Right ventricle myocardium inferior (tissue), 1 donor: ENCODE data around the gene LRRC36. TPM values are rescaled to one million over a fixed set of nuclear protein-coding genes. Genes with fewer than 3 reads are reported as not detected.

Source experiments
- ATAC-seq: fragments of 200-7000 bp; cut with Tn5 transposase; one replicate; pipeline ENCODE4 v1.9.1; 2020; ENCODE audit warnings: mild to moderate bottlenecking, moderate library complexity
- DNase-seq: peaks from one replicate; pipeline ENCODE4 v3.0.0; 2021; ENCODE audit errors: missing footprints
- intact Hi-C: fragments of 100-400 bp; cut with DNase I; formaldehyde crosslinking; loops from one replicate; pipeline ENCODE4 v1.11.0; 2022
- total RNA-seq: library from RNA; stranded (reverse); fragmentation: NEBNext Ultra II Directional; extraction: Animal tissue kit (Norgen Biotek cat#: 25700); gene quantifications from one replicate; pipeline ENCODE4 v1.2.1, GENCODE V29; 2021
- donor health status: DM: no; HTN: yes; CAD: no; lungs with severe emphysema.

LRRC36 gene
- total RNA-seq, 1 donor from 2014 or later, result not detected

GRCh38 chr16:67395105-67395457 is 68.5 kb downstream of the LRRC36 start:
- no peak for DNase-seq
- ATAC-seq, result no peak
- intact Hi-C loops, result loop anchor here (5.0 to 10.0 kb wide), 2 partner anchors 133 to 450 kb away; no protein-coding TSS in a partner anchor

- intact Hi-C loops, result loop anchor here (5.0 to 10.0 kb wide), 2 partner anchors 133 to 451 kb away; no protein-coding TSS in a partner anchor
- ATAC-seq (no peak), DNase-seq (no peak)
Measured at GRCh38 chr16:67395458-67396158, 69.0 kb downstream of the LRRC36 start.

GRCh38 chr16:67396159-67397035 is 69.8 kb downstream of the LRRC36 start:
- intact Hi-C loops, result loop anchor here (5.0 to 10.0 kb wide), 2 partner anchors 134 to 452 kb away; no protein-coding TSS in a partner anchor
- peak; percentile 85 for DNase-seq
- ATAC-seq, result peak; percentile 38

GRCh38 chr16:67397036-67397801 is 70.6 kb downstream of the LRRC36 start:
- ATAC-seq, result peak; percentile 17
- peak; percentile 66 for DNase-seq
- intact Hi-C loops, result loop anchor here (5.0 to 10.0 kb wide), 2 partner anchors 135 to 452 kb away; no protein-coding TSS in a partner anchor

- intact Hi-C loops, result loop anchor here (5.0 to 10.0 kb wide), 2 partner anchors 136 to 453 kb away; no protein-coding TSS in a partner anchor
- ATAC-seq (no peak), DNase-seq (peak; percentile 60)
Measured at GRCh38 chr16:67397812-67398545, 71.4 kb downstream of the LRRC36 start.

GRCh38 chr16:67398546-67399217 is 72.1 kb downstream of the LRRC36 start:
- intact Hi-C loops, result loop anchor here (5.0 to 10.0 kb wide), 2 partner anchors 136 to 454 kb away; no protein-coding TSS in a partner anchor
- peak; percentile 51 for DNase-seq
- no peak for ATAC-seq

GRCh38 chr16:67399218-67399733 is 72.7 kb downstream of the LRRC36 start:
- intact Hi-C loops, result loop anchor here (5.0 to 10.0 kb wide), 2 partner anchors 137 to 454 kb away; no protein-coding TSS in a partner anchor
- ATAC-seq (peak; percentile 53), DNase-seq (no peak)

GRCh38 chr16:67399749-67400704 is 73.4 kb downstream of the LRRC36 start:
- ATAC-seq (no peak), DNase-seq (no peak)
- intact Hi-C loops, result loop anchor here (5.0 to 10.0 kb wide), 2 partner anchors 138 to 455 kb away; no protein-coding TSS in a partner anchor

GRCh38 chr16:67400901-67401300 is 74.3 kb downstream of the LRRC36 start:
- no peak for ATAC-seq
- intact Hi-C loops, result no loop called here

GRCh38 chr16:67403976-67404555 is 77.5 kb downstream of the LRRC36 start:
- intact Hi-C loops, result no loop called here
- DNase-seq, result no peak
- no peak for ATAC-seq

More at GRCh38 chr16:67400901-67401300, 74.3 kb downstream of the LRRC36 start:
- DNase-seq, result no peak

- DNase-seq (no peak), ATAC-seq (no peak)
- intact Hi-C loops, result no loop called here
Measured at GRCh38 chr16:67404740-67405226, 78.2 kb downstream of the LRRC36 start.

GRCh38 chr16:67405336-67405735 is 78.7 kb downstream of the LRRC36 start:
- intact Hi-C loops, result no loop called here
- DNase-seq (no peak), ATAC-seq (no peak)

- intact Hi-C loops, result no loop called here
- ATAC-seq (peak; percentile 75), DNase-seq (no peak)
Measured at GRCh38 chr16:67406111-67406971, 79.7 kb downstream of the LRRC36 start.

GRCh38 chr16:67407176-67407787 is 80.7 kb downstream of the LRRC36 start:
- ATAC-seq, result no peak
- intact Hi-C loops, result no loop called here
- no peak for DNase-seq
